GM12872 (cell line): ENCODE measurements around the gene HYPK.

Experiments
- CTCF ChIP-seq: IDR thresholded peaks from 3 replicates; pipeline ENCODE4 v1.5.1; 2011; ENCODE audit warnings: low read depth, mild to moderate bottlenecking, low read length, moderate library complexity; ENCODE audit not compliant: insufficient read depth

HYPK gene

DNA sequence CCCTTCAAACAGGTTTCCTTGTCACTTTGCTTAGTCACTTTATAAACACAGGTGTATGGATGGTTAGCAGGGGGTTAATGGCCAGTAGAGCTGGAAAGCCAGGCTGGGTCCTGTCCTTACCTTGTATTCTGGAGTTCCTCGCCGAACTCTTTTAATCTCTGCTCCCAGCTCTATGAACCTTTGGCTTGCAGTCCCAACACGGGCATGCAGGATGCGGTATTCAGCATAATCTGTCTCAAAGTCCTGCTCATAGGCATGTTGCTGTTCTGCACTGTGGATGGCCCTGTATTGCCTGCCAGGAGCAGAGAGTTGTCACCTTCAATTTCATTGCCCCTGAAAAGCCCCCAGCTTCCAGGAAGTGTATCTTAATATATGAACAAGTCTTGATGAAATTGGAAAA is 26.3 kb upstream of the HYPK start:
- no peak for TF ChIP-seq CTCF

- TF ChIP-seq CTCF: peak; percentile 37; the same call in 2 of the 3 replicates
These were observed 24.9 kb upstream of the HYPK start for GRCh38 chr15:43775411-43775965.

DNA sequence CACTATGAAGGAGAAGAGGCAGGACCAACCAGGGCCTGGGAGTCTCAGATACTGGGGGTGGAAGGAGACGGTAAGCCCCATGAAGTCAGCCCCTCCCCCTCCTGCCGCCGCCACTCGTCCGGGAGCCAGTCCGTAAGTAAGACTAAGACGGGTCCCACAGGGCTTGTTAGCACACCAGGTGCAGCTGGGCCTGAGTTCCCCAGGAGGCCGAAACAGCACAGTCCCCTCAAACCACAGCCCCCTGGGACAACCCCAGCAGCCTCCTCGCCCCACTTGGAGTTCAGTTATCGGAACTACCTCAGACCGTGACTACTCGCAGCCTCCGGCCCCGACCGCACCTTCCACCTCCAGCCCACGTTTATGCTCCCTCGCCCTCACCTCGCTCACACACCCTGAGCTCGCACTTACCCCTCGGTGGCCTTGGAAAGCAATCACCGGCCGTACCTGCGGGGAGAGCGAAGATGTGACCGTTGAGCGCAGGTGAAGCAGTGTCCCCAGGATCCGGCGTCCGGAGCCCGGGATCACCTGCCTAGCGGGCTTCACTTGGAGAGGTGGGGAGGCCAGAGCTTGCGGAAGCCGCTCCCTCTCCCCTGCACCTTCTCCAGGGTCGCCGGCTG is 24.2 kb upstream of the HYPK start:
- no peak for TF ChIP-seq CTCF

DNA sequence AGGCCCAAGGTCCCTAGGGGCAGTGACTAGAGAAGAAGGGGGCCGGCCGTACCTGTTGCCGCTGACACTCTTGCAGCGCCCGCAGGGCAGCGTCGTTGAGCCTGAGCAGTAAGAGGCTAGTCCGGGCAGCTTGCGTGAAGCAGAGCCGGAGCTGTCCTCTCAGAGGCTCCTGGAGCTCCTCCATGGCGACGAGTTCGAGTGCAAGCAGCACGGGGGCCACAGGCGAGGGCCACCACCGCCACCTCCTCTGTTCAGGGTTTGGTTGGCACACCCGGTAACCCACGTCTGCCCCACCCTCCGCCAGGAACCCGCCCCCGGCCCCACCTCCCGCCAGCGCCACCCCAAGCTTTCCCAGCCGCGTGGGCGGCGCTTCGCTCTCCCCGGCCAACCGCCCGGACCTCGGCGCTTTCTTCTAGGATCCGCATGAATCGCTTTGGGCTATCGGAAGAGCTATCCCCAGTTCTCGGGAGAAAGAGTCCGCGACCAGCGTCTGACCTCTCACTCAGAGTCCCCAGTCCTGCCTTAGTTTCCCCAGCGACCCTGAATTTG is 23.6 kb upstream of the HYPK start, which contains the start of gene ELL3:
ELL3 (minus strand) TSS at position 249 of the 549 bp plus-strand sequence; CDS start at position 184, 65 bp downstream.
- no peak for TF ChIP-seq CTCF

GRCh38 chr15:43777267-43777914 is 23.0 kb upstream of the HYPK start:
- TF ChIP-seq CTCF: peak; percentile 87

GRCh38 chr15:43779016-43779415 is 21.4 kb upstream of the HYPK start:
- no peak for TF ChIP-seq CTCF

DNA sequence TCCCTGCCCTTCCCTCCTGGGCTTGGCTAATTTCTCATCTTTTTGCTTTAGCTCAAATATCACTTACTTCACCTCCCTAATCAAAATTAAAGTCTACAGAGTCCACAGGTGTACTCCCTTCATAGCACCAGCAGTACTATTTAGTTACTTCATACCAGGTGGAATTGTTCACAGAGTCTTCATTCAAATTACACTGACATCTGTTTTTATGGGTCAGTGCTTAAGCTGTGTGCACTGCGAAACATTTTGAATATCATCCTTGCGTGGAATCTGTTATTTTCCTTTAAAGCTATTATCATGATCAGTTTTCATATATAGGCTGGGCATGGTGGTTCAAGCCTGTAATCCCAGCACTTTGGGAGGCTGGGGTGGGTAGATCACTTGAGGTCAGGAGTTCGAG is 11.0 kb upstream of the HYPK start:
- TF ChIP-seq CTCF: no peak
